ENCODE results near the gene PDIA2.

PDIA2 gene

DNA sequence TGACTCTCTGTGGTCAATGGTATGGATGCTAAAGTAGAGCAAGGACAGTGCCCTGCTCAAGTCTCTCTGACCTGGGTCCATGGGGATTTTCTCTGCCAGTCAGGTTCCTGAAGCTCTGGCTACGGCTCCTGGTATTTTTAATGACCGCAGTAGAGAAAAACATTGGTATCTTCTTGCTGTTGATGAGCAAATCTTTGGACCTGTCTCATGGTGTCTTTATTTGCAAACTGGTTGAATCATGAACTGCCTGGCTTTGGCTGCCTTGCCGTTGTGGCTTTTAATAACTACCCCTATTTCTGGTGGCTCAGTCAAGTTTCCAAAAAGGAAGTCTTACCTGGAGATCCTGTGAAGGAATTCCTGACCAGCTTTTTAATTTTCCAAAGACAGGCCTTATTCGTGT lies 39.6 kb upstream of the PDIA2 start:
- Histone ChIP-seq H3K36me3 (no peaks in the 10 kb centered on the region), H3K27ac (no peak overlapping the region), H3K9me3 (ENCODE audit: severe bottlenecking) (no peaks in the 10 kb centered on the region), H3K4me3 (ENCODE audit: low read depth, low read length) (no peak overlapping the region), H3K27me3 (ENCODE audit: insufficient read depth, low read depth, severe bottlenecking) (no peaks in the 10 kb centered on the region)
- TF ChIP-seq, protein P1, sequence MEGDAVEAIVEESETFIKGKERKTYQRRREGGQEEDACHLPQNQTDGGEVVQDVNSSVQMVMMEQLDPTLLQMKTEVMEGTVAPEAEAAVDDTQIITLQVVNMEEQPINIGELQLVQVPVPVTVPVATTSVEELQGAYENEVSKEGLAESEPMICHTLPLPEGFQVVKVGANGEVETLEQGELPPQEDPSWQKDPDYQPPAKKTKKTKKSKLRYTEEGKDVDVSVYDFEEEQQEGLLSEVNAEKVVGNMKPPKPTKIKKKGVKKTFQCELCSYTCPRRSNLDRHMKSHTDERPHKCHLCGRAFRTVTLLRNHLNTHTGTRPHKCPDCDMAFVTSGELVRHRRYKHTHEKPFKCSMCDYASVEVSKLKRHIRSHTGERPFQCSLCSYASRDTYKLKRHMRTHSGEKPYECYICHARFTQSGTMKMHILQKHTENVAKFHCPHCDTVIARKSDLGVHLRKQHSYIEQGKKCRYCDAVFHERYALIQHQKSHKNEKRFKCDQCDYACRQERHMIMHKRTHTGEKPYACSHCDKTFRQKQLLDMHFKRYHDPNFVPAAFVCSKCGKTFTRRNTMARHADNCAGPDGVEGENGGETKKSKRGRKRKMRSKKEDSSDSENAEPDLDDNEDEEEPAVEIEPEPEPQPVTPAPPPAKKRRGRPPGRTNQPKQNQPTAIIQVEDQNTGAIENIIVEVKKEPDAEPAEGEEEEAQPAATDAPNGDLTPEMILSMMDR (IDR thresholded peaks at IDR 0.05; ENCODE audit: low read depth, low read length): no peak
- no peak for DNase-seq

DNA sequence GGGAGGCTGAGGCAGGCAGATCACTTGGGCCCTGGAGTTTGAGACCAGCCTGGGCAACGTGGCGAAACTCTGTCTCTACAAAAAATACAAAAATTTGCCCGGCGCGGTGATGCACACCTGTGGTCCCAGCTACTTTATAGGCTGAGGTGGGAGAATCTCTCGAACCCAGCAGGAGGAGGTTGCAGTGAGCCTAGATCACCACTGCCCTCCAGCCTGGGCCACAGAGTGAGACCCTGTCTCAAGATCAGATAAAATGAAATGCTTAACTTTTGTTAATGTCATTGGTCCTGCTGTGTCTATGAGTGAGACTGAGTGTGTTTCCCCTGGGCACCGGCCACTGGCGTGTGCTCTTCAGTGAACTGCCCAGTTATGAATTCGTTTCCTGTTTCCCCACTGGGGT lies 37.9 kb upstream of the PDIA2 start:
- no peak for DNase-seq
- Histone ChIP-seq H3K36me3 (no peaks in the 10 kb centered on the region; the same call in 1 of the 2 replicates), H3K27ac (no peak overlapping the region), H3K4me3 (ENCODE audit: low read depth, low read length) (no peak overlapping the region), H3K27me3 (ENCODE audit: insufficient read depth, low read depth, severe bottlenecking) (no peaks in the 10 kb centered on the region), H3K9me3 (ENCODE audit: severe bottlenecking) (no peaks in the 10 kb centered on the region)
- TF ChIP-seq, protein P1 (IDR thresholded peaks at IDR 0.05; ENCODE audit: low read depth, low read length): no peak

DNA sequence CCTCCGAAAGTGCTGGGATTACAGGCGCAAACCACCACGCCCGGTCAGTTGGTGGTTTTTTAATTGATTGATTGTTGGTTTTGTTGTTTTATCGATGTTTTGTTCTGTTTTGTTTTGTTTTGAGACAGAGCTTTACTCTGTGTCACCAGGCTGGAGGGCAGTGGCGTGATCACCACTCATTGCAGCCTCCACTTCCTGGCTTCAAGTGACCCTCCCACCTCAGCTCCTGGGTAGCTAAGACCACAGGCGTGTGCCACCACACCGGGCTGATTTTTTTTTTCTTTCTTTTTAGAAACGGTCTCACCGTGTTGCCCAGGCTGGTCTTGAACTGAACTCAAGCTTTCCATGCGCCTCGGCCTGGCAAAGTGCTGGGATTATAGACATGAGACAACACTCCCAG lies 35.9 kb upstream of the PDIA2 start:
- DNase-seq: no peak
- TF ChIP-seq, protein P1 (IDR thresholded peaks at IDR 0.05; ENCODE audit: low read depth, low read length): no peak
- H3K9me3 ChIP-seq (ENCODE audit: severe bottlenecking): no peaks in the 10 kb centered on the region

GRCh38 chr16:249431-249830 lies 33.5 kb upstream of the PDIA2 start:
- TF ChIP-seq, protein P1 (IDR thresholded peaks at IDR 0.05; ENCODE audit: low read depth, low read length): no peak
- Histone ChIP-seq H3K27me3 (ENCODE audit: insufficient read depth, low read depth, severe bottlenecking) (no peaks in the 10 kb centered on the region), H3K4me3 (ENCODE audit: low read depth, low read length) (no peak overlapping the region), H3K36me3 (peaks cover 7% of the 10 kb centered on the region), H3K9me3 (ENCODE audit: severe bottlenecking) (no peaks in the 10 kb centered on the region), H3K27ac (no peak overlapping the region)
- no peak for DNase-seq

More for the DNA sequence above, 35.9 kb upstream of the PDIA2 start:
- H3K27me3 ChIP-seq (ENCODE audit: insufficient read depth, low read depth, severe bottlenecking): no peaks in the 10 kb centered on the region
- no peak overlapping the region for H3K4me3 ChIP-seq (ENCODE audit: low read depth, low read length)
- H3K27ac ChIP-seq: no peak overlapping the region
- H3K36me3 ChIP-seq: no peaks in the 10 kb centered on the region; the same call in 1 of the 2 replicates

GRCh38 chr16:252366-253337 lies 30.3 kb upstream of the PDIA2 start:
- Histone ChIP-seq H3K4me3 (ENCODE audit: low read depth, low read length) (no peak overlapping the region), H3K9me3 (ENCODE audit: severe bottlenecking) (no peaks in the 10 kb centered on the region), H3K36me3 (peaks cover 24% of the 10 kb centered on the region), H3K27me3 (ENCODE audit: insufficient read depth, low read depth, severe bottlenecking) (no peaks in the 10 kb centered on the region), H3K27ac (no peak overlapping the region)
- TF ChIP-seq, protein P1 (IDR thresholded peaks at IDR 0.05; ENCODE audit: low read depth, low read length): no peak
- no peak for DNase-seq

Measured in WERI-Rb-1 (cell line).